Gastroesophageal sphincter (tissue), 4 donors: ENCODE measurements around the gene ZNF296. TPM values are rescaled to one million over a fixed set of nuclear protein-coding genes. Genes with fewer than 3 reads are reported as not detected.

ENCODE experiments used
- ATAC-seq: fragments of 150-250 bp; one replicate; pipeline ENCODE4 v1.9.1; 2016; ENCODE audit warnings: mild to moderate bottlenecking, moderate library complexity
- H3K27ac ChIP-seq, 4 donors: fragments of 200-600 bp; sonication (generic) in 3 of 4; 1 replicate in 3 of 4; 2 replicates in 1 of 4; pipeline ENCODE4 v1.5.1; 2016 to 2019
- H3K27me3 ChIP-seq: fragments of 200-600 bp; sonication (generic); one replicate; pipeline ENCODE4 v1.5.1; 2019
- H3K36me3 ChIP-seq, 2 donors: fragments of 200-600 bp; sonication (generic); one replicate each; pipeline ENCODE4 v1.5.1; 2019; ENCODE audit warnings: control low read depth in 1 of 2
- H3K4me1 ChIP-seq, 3 donors: fragments of 200-600 bp; sonication (generic); 1 replicate in 2 of 3; 2 replicates in 1 of 3; pipeline ENCODE4 v1.5.1; 2016 to 2019; ENCODE audit warnings: control low read depth in 2 of 3
- H3K4me3 ChIP-seq, 2 donors: fragments of 200-600 bp; sonication (generic); one replicate each; pipeline ENCODE4 v1.5.1; 2019; ENCODE audit warnings: mild to moderate bottlenecking in 1 of 2, moderate library complexity in 1 of 2
- H3K9me3 ChIP-seq, 3 donors: fragments of 200-600 bp; sonication (generic); one replicate each; pipeline ENCODE4 v1.5.1; 2017 to 2019; ENCODE audit warnings: control low read depth in 2 of 3
- CTCF ChIP-seq, 4 experiments: fragments of 200-600 bp in 2 of 4; fragments of 450-650 bp in 2 of 4; sonication (generic) in 1 of 4; IDR thresholded peaks; one replicate each; pipeline ENCODE4 v1.5.1; 2017 to 2019; ENCODE audit warnings: antibody characterized with exemption in 4 of 4, mild to moderate bottlenecking in 2 of 4, moderate library complexity in 2 of 4
- EP300 ChIP-seq: sonication (generic); formaldehyde crosslinking; IDR thresholded peaks from one replicate; pipeline ENCODE4 v1.6.1; 2017; ENCODE audit warnings: antibody characterized with exemption, mild to moderate bottlenecking
- POLR2A ChIP-seq, 2 donors: fragments of 450-650 bp; IDR thresholded peaks; one replicate each; pipeline ENCODE4 v1.6.1; 2017; ENCODE audit warnings: antibody characterized with exemption in 2 of 2, mild to moderate bottlenecking in 2 of 2, moderate library complexity in 1 of 2
- POLR2AphosphoS5 ChIP-seq: sonication (generic); formaldehyde crosslinking; IDR thresholded peaks from one replicate; pipeline ENCODE4 v1.6.1; 2017; ENCODE audit warnings: antibody characterized with exemption
- WGBS, 2 donors: methylation state at CpG; one replicate each; pipeline ENCODE4 v1.1.5; 2018; ENCODE audit warnings: low coverage in 1 of 2; 5-methylcytosine and 5-hydroxymethylcytosine counted together
- total RNA-seq, 4 donors: library from RNA; depleted of rRNA; stranded (reverse); fragments of >200 nt; gene quantifications; one replicate each; pipeline ENCODE4 v1.1.0, GENCODE V29; 2016

ZNF296 gene
- total RNA-seq, 4 donors from 2014 or later = 0.50 TPM; not detected in 3

DNA sequence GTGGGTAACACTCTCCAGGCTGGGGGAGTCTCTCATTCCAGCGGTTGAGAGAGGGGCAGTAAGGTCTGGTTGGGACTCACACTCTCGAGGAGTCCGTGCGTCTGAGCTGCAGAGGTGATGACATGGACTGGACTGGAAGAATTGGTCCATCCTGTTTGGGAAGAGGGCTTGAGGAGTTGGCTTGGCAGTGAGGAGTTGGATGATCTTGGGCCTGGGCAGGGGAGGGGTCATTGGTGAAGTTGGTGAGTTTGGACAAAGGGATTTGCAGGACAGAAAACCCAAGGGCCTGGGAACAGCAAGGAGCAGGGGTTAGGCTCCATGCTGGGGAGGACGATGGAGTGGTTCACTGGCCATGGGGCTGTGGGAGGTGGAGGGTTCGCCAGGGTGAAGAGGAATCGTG, 20.4 kb upstream of the ZNF296 start:
- H3K36me3 ChIP-seq = no peaks in the 10 kb centered on the region
- no peak overlapping the region for H3K27ac ChIP-seq
- 75 to 91% methylated on average over 3 to 4 of the region's 7 CpGs for WGBS, 2 donors
- TF ChIP-seq POLR2A (IDR thresholded peaks at IDR 0.05) (no peak), EP300 (no peak), CTCF (IDR thresholded peaks at IDR 0.05) (no peak), POLR2AphosphoS5 (no peak)
- H3K27me3 ChIP-seq = no peaks in the 10 kb centered on the region
- H3K4me3 ChIP-seq = no peak overlapping the region
- no peak for ATAC-seq
- peaks cover 0 to 83% (median 30%) of the 10 kb centered on the region in 3 donors for H3K4me1 ChIP-seq
- H3K9me3 ChIP-seq = no peaks in the 10 kb centered on the region

DNA sequence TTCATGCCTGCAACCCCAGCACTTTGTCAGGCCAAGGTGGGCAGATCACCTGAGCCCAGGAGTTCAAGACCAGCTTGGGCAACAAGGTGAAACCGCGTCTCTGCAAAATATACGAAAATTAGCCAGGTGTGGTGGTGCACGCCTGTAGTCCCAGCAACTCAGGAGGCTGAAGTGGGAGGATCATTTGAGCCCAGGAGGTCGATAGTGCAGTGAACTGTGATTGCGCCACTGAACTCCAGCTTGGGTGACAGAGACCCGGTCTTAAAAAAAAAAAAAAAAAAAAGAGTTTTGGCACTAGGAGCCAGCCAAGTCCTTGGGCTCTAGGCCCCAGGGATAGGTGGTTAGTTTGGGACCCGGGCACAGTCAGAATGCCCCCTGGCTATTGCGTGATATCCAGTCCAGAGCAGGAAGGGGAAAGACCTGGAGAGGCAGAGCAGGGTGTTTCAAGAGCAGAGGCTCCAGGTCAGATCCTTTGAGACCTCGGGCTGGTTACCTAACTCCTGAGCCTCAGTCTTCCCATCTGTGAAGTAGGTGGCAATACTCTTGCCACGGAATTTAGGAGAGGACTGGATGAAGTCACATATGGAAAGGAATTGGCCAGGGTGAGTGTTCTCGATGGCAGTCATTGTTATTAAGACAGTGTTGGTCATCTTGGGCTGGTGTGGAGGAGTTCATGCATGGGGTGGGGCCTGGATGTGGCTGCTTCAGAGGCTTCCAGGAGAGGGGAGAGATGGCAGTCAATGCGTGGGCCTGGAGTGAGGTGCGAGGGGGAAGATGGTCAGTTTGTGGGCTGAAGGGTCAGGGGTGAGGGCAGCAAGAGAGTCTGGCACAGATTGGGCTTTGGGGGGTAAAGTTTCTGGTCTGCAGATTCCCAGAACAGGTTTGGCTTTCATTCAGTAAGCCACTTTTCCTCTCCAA, 19.5 kb upstream of the ZNF296 start:
- 81 to 82% methylated on average over 6 of the region's 14 CpGs for WGBS, 2 donors
- ATAC-seq = no peak
- H3K4me3 ChIP-seq = no peak overlapping the region
- no peaks in the 10 kb centered on the region for H3K36me3 ChIP-seq
- H3K4me1 ChIP-seq = peaks cover 0 to 88% (median 33%) of the 10 kb centered on the region in 3 donors
- no peaks in the 10 kb centered on the region for H3K27me3 ChIP-seq
- no peaks in the 10 kb centered on the region for H3K9me3 ChIP-seq
- H3K27ac ChIP-seq = no peak overlapping the region
- TF ChIP-seq POLR2AphosphoS5 (no peak), POLR2A (IDR thresholded peaks at IDR 0.05) (no peak), CTCF (IDR thresholded peaks at IDR 0.05) (no peak), EP300 (no peak)

DNA sequence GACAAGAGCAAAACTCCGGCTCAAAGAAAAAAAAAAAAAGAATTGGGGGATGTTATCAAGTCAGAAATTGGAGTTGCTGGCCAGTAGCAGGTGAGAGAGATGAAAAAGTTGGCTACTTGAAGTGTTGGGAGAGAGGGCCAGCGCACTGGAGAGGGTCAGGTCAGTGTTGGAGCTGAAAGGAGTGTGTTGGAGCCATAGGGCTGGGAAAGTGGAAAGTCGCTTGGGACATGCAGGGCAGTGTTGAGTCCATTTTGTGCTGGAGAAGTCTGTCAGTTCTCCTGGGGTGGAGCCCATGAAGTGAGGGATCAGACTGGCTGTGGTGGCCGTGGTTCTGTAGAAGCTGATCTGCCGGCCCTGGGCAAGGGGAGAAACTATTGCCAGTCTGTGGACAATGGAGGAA, 18.4 kb upstream of the ZNF296 start:
- WGBS, 2 donors = 69 to 85% methylated on average over 3 to 4 of the region's 5 CpGs
- H3K4me1 ChIP-seq = peaks cover 0 to 87% (median 36%) of the 10 kb centered on the region in 3 donors
- no peaks in the 10 kb centered on the region for H3K27me3 ChIP-seq
- H3K9me3 ChIP-seq = no peaks in the 10 kb centered on the region
- peaks cover 0 to 10% of the 10 kb centered on the region in 2 donors for H3K36me3 ChIP-seq
- no peak overlapping the region for H3K4me3 ChIP-seq
- H3K27ac ChIP-seq = no peak overlapping the region
- TF ChIP-seq POLR2A (IDR thresholded peaks at IDR 0.05) = no peak
- no peak for TF ChIP-seq POLR2AphosphoS5
- TF ChIP-seq EP300 = no peak
- TF ChIP-seq CTCF (IDR thresholded peaks at IDR 0.05) = no peak
- no peak for ATAC-seq

DNA sequence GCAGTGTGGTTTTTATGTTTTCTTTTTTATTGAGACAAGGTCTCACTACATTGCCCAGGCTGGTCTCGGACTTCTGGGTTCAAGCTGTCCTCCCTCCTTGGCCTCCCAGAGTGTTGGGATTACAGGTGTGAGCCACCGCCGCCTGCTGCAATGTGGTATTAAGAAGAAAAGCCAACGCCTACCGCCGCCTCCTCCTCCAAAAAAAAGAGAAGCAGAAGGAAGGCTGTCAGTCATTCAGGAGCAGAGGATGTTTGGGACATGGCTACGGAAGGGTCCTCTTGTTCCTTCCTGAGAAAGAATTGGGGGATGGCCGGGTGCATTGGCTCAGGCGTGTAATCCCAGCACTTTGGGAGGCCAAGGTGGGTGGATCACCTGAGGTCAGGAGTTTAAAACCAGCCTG, 17.9 kb upstream of the ZNF296 start:
- H3K4me3 ChIP-seq = peak overlapping the region; percentile 78 to 81
- TF ChIP-seq POLR2AphosphoS5 = no peak
- TF ChIP-seq CTCF (IDR thresholded peaks at IDR 0.05) = no peak
- TF ChIP-seq POLR2A (IDR thresholded peaks at IDR 0.05) = no peak
- TF ChIP-seq EP300 = no peak
- ATAC-seq = no peak
- H3K27me3 ChIP-seq = no peaks in the 10 kb centered on the region
- H3K4me1 ChIP-seq = peaks cover 0 to 81% (median 36%) of the 10 kb centered on the region in 3 donors
- no peak overlapping the region for H3K27ac ChIP-seq
- H3K9me3 ChIP-seq = no peaks in the 10 kb centered on the region
- H3K36me3 ChIP-seq = peaks cover 0 to 14% of the 10 kb centered on the region in 2 donors
- WGBS, 2 donors = 68% methylated on average over 3 of the region's 9 CpGs; no CpG with 5 or more reads in 1 of the 2 donors
